K562 (cell line): ENCODE measurements around the gene ATP6V1F. TPM values are rescaled to one million over a fixed set of nuclear protein-coding genes. Genes with fewer than 3 reads are reported as not detected.

Source experiments
- CCNT2 ChIP-seq: IDR thresholded peaks from 2 replicates; pipeline ENCODE4 v1.6.1; 2011; ENCODE audit warnings: borderline replicate concordance, low read depth, mild to moderate bottlenecking, moderate library complexity, mixed read lengths, low read length; ENCODE audit not compliant: insufficient read length; ENCODE audit errors: extremely low read depth
- CHD7 ChIP-seq: fragments of 200-600 bp; sonication (generic); IDR thresholded peaks from one replicate; pipeline ENCODE4 v1.6.1; 2012; ENCODE audit warnings: mild to moderate bottlenecking, low read depth, low read length, inconsistent platforms
- HMG20B ChIP-seq: fragments of 250-450 bp; sonication (Bioruptor Pico); IDR thresholded peaks from 2 replicates; pipeline ENCODE4 v1.5.0; 2021; ENCODE audit warnings: mild to moderate bottlenecking
- SNIP1 ChIP-seq: fragments of 450-650 bp; IDR thresholded peaks from 2 replicates; pipeline ENCODE4 v1.7.1; 2017; ENCODE audit warnings: low read depth, mild to moderate bottlenecking
- ZNF184 ChIP-seq: sonication (generic); formaldehyde crosslinking; IDR thresholded peaks from 2 replicates; pipeline ENCODE4 v1.5.0; 2020; ENCODE audit warnings: missing genetic modification reagents
- ZNF407 ChIP-seq: fragments of 450-650 bp; IDR thresholded peaks from 2 replicates; pipeline ENCODE4 v1.6.1; 2016; ENCODE audit warnings: low read depth
- polyA plus RNA-seq, 8 experiments: library from polyadenylated mRNA; depleted of rRNA in 4 of 8; stranded (reverse) in 5 of 8; unstranded in 3 of 8; fragments of >200 nt; fragmentation: Nextera tagmentation in 2 of 8; fragmentation: Illumina TruSeq in 1 of 8; extraction: Ambion mirVana in 2 of 8; extraction: Trizol in 1 of 8; gene quantifications; 2 replicates each; pipeline versions ENCODE4 v1.2.1 to v1.2.3, GENCODE V29; 2011 to 2014; ENCODE audit warnings: inconsistent platforms in 1 of 8, missing spikeins in 1 of 8
- total RNA-seq, 7 experiments: library from RNA; depleted of rRNA in 6 of 7; stranded (reverse); fragments of >200 nt in 6 of 7; fragmentation: Illumina TruSeq in 2 of 7; extraction: Trizol in 2 of 7; gene quantifications; 2 replicates each; pipeline versions ENCODE4 v1.2.1 to v1.2.3, GENCODE V29; 2011 to 2021; ENCODE audit warnings: low replicate concordance in 1 of 7

Gene ATP6V1F
- total and polyA plus RNA-seq, 9 of the 15 experiments (the other 6 are each of a cell fraction or from before 2014, with no cell fraction given): 206 to 1,123 (median 542) TPM

- no peak for TF ChIP-seq CHD7
- TF ChIP-seq ZNF407: no peak
- peak; percentile 49; the same call in 1 of the 2 replicates for TF ChIP-seq HMG20B (CRISPR knock-in tag)
- TF ChIP-seq CCNT2: peak; percentile 67
- TF ChIP-seq SNIP1: no peak; the same call in 1 of the 2 replicates
- no peak for TF ChIP-seq ZNF184
Observed at GRCh38 chr7:128831178-128831993, 31.3 kb upstream of the ATP6V1F start (continued).
